Activated CD4-positive, alpha-beta T cell treated with anti-CD3 and anti-CD28 coated beads, Interleukin-2, amount 50 U/mL, for 4 hours (primary cell): ENCODE results near the gene GNAI2.
A peak's percentile ranks its signal among the peaks of the same experiment; 100 is the strongest.
"Not testable (repeated sequence)": the region's sequence is repeated elsewhere in the genome, so short reads cannot be mapped to it uniquely, and the experiment has no call there.

ENCODE experiments used
- DNase-seq, 2 experiments: peaks; one replicate each; pipeline ENCODE4 v3.0.0-alpha.2; 2020

The GNAI2 gene

DNA sequence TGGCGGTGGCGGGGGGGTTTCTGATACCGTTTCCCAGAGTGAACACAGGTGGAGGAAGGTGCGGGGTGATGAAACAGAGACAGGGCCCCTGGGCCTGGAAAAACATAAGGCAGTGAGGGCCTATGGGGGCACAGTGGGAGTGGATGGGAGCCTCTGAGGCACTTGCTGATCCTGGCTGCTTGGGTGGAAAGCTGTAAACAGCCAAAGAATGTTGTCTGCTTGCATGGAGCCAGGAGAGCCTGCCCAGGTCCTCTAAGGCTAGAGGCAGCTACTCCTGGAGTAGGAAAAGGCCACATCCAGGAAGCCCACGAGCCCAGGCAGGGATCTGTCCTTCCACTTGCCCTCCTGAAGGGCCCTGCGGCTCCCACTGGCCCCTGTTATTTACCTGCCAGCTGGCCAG is 30.0 kb downstream of the GNAI2 start:
- DNase-seq, result no peak

DNA sequence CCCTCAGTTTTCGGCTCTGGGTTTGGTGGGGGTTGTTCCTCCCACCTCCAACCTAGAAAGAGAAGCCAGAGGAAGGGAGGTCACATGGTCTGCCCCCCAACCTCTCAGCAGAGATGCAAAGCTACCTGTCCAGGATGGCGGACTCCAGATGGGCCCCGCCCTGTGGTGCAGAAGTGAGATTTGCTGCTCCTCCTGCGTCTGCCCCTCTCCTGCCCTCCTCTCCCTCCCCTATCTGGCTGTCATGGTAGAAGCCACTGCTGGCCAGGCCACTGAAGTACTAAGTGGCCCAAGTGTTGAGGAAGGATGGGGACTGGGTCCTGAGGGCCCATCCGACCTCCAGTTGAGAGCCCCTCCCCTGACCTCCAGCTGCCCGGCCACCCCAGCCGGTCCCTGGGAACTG is 30.8 kb downstream of the GNAI2 start:
- DNase-seq, result no peak

DNA sequence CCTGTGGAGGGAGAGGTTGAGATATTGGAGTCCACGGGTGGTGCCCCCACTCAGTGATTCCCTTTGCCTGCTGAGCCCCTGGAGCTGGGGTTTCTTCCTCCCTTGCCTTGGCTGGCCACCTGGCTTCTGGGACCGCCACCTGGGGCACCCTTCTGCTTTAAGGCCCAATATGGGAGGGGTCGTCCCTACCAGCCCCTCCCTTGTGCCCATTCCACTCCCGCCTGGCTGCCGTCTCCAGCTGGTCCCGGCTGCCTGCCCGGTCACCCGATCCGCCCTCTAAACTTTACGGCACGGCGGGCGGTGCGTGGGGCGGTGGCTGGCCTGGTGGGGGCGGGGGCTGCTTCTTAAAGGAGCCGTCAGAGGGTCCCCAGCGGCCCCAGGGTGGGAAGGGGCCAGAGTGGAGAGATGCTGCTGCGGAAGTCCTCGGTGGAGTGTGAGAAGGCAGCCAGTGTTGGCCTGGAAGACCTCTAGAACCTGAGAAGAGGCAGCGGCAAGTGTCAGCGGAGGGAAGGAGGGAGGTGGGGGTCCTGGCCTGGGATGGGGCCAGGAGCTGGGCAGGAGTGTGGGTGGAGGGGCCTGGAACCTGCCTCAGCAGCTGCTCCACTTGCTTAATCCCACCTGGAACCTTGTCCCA is 31.4 kb downstream of the GNAI2 start:
- DNase-seq, result no peak

DNA sequence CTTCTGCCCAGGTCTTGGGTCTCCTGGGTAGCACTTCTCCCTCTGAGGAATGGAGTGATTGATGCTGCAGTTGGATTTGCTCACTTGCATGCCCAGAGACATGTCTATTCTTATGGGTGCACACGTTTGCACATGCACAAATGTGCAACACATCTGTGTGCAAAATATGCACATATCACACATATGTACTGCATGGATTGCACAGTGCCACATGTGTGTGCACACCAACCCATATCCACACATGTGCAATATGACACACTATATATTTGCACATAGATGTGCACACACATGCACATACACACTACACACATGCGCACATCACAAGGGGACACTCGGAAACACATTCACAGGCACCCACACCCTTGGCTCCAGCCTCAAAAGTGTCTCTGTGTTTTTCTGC is 32.3 kb downstream of the GNAI2 start:
- no peak for DNase-seq

GRCh38 chr3:50268703-50269451 is 32.9 kb downstream of the GNAI2 start, which contains the start of gene SEMA3B:
Gene SEMA3B (plus strand): TSS chr3:50269147. CDS start chr3:50269241, 94 bp downstream.
- DNase-seq, result no peak

GRCh38 chr3:50269460-50269859 is 33.5 kb downstream of the GNAI2 start:
- no peak for DNase-seq

GRCh38 chr3:50269977-50270413 is 34.0 kb downstream of the GNAI2 start:
- DNase-seq, result no peak

- DNase-seq, result no peak
Observed at GRCh38 chr3:50270422-50271224, 34.6 kb downstream of the GNAI2 start.

DNA sequence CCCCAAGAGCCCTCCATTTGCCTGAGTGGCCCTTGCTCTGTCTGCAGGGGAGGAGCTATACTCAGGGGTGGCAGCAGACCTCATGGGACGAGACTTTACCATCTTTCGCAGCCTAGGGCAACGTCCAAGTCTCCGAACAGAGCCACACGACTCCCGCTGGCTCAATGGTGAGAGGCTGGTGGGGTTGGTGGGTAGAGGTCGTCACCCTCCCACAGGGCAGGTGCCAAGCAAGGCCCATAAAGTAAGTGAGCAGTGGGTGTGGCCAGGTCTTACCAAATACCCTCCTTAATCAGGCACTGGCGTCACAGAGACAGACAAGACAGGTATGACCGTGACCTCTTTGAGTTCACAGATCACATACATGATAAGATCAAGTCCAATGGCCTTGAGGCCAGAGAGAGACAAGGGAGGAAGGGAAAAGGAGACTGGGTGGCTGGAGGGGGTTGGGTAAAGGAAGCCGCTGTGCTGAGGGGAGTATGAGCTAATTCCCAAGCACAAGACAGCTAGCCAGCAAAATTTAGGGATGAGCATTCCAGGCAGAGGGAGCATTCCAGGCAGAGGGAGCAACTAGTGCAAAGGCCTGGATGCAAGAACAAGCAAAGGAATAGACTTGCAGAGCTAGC is 35.4 kb downstream of the GNAI2 start:
- DNase-seq, result no peak

DNA sequence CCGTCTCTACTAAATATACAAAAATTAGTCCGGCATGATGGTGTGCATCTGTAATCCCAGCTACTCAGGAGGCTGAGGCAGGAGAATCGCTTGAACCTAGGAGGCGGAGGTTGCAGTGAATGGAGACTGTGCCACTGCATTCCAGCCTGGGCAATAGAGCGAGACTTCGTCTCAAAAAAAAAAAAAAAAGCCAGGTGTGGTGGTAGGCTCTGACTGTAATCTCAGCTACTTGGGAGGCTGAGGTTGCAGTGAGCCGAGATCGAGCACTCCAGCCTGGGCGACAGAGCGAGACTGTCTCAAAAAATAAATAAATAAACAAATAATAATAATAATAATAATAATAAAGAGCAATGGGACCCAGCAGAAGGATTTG is 36.5 kb downstream of the GNAI2 start:
- not testable (repeated sequence) for DNase-seq

GRCh38 chr3:50272911-50273688 is 37.1 kb downstream of the GNAI2 start:
- peak; percentile 84 to 86 for DNase-seq

DNA sequence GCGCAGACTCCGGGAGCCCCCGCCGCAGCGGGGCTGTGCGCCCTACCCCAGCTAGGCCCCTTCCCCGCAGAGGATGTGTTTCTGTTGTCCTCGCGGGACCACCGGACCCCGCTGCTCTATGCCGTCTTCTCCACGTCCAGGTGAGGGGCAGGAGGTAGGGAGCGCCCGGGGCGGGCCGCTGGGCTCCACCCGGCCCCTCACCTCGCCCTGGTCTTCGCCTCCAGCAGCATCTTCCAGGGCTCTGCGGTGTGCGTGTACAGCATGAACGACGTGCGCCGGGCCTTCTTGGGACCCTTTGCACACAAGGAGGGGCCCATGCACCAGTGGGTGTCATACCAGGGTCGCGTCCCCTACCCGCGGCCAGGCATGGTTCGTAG is 37.7 kb downstream of the GNAI2 start:
- DNase-seq, result no peak

GRCh38 chr3:50274371-50275104 is 38.5 kb downstream of the GNAI2 start:
- DNase-seq, result peak; percentile 70 to 71

DNA sequence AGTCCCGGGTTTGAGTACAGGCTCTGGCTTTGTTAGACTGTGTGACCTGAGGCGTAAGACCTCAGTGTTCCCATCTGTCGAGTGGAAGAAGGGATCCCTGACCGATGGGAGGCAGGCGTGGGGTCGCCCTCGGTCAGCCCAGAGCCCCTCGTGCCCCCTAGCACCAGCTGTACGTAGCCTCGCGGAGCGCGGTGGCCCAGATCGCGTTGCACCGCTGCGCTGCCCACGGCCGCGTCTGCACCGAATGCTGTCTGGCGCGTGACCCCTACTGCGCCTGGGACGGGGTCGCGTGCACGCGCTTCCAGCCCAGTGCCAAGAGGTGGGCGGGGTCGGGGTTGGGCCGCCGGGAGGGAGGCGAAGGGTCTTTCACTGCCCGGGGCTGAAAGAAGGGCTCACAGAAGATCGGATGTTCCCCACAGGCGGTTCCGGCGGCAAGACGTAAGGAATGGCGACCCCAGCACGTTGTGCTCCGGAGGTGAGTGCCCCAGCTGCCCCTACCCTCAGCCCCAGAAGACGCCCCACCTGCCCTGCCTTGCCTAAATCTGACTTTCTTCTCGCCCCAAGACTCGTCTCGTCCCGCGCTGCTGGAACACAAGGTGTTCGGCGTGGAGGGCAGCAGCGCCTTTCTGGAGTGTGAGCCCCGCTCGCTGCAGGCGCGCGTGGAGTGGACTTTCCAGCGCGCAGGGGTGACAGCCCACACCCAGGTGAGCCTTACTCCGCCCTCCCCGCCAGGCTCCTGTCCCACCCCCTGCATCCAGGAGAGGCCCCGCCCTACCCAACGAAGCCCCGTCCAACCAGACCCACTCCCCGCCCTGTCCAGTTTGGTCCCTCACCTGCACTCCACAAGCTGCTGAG is 39.4 kb downstream of the GNAI2 start:
- no peak for DNase-seq

- DNase-seq, result no peak
Observed at GRCh38 chr3:50275996-50276761, 40.2 kb downstream of the GNAI2 start.

- no peak for DNase-seq
Observed at GRCh38 chr3:50276762-50277101, 40.7 kb downstream of the GNAI2 start.

DNA sequence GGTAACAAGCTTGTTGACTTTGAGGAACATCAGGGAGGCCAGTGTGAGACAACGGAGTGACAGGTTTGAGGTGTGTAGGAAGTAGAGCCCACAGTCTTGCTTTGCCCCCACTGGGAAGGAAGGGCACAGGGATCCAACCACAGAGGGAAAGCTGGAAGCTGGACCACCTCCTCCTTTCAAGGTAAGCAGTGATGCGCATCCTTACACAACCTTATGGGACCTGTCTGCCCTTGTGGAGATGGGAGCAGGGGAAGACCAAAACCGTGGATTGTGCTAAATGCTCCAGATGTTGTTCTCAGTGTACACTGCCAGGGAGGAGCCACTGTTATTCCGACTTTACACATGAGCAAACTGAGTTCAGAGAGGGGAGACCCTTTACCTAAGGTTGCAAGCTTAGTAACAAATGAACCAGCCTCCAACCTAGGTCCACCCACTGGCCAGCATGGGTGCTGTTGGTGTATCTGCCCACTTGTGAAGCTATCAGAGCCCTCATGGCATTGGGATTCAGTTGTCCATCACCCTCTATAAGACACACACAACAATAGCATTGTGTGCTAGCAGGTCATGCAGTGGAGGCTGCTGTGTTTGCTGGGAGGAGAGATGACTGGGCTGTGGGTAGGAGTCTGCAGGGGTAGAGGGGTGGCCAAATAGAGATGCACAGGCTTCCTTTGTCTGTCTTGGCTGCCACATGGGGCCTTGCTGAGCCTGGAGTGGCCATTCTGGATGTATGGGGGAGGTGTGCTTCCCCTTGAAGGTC is 42.3 kb downstream of the GNAI2 start:
- no peak for DNase-seq

DNA sequence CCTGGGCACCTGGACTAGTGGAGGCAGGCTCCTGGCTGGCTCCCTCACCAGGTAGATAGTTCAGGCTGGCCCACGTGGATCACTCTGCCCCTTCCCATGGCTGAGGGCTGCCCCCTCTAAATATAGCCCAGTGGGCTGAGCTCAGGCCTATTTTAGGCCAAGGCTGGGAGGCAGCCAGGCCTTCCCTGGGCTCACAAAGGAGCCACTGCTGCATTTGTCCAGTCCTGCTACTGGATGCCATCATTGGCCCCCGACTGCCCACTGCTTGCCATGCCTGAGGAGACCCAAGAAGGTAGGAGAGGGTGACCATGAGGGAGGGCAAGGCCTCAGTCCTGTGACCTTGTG is 42.8 kb downstream of the GNAI2 start, which contains the start of gene LSMEM2:
LSMEM2 (plus strand) TSS at position 208 of the 345 bp plus-strand sequence; CDS start at position 235, 27 bp downstream.
- DNase-seq, result no peak
